Islet of Langerhans (tissue), 1 donor: ENCODE results near the gene COL24A1.
"Not testable (repeated sequence)": the region's sequence is repeated elsewhere in the genome, so short reads cannot be mapped to it uniquely, and the experiment has no call there.

Source experiments
- FAIRE-seq: peaks from one replicate; lab custom pipeline; 2011; peaks lifted over from hg19 to GRCh38; lab: Jason Lieb, UNC

COL24A1 gene

DNA sequence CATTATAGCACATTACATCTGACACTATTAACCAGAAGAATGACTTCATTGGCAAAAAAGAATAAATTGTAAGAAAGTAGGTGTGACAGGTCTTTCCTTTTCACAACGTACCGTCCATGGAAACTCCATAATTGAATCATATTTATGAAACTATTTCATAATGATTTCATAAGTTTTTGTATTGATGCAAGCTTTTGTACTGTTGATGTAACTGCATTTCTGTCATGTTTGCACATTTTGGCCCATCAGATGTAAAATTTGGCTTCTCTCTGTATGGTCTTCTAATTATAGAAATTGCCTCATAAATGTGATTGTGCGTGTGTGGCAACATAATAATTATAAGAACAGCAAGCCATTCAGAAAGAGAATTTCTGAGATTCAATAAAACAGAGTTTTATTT lies 267.7 kb downstream of the COL24A1 start:
- no peak for FAIRE-seq

DNA sequence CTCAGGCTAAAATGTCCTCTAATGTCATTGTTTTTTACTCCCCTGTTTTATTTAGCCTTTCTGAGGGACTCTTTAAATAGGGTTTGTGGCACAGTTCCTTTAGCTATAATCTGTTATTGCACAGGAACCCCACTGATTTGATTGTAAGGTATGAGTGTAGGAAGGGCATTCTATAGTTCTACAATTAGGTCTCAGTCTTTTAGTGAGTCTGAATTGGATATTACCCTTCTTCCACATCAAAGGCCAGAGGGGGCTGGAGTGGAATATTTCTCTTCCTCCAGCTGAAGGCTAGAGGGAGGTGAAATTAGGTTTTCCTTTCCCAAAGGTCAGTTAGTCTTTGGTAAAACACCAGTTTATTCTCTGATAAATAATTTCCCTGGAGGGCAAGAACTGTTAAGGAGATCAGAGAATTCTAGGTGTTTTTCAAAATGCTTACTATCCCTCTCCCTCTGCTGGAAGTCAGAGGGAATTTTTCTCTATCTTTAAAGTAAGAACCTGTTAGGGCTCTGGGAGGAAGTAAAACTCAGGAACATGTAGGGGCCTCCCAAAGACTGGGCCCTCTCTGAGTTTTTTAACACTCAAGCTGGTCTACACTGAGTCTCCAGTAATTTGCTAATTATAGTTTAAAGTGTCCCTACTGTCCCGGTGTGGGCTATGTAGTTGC lies 272.1 kb downstream of the COL24A1 start:
- FAIRE-seq = no peak

DNA sequence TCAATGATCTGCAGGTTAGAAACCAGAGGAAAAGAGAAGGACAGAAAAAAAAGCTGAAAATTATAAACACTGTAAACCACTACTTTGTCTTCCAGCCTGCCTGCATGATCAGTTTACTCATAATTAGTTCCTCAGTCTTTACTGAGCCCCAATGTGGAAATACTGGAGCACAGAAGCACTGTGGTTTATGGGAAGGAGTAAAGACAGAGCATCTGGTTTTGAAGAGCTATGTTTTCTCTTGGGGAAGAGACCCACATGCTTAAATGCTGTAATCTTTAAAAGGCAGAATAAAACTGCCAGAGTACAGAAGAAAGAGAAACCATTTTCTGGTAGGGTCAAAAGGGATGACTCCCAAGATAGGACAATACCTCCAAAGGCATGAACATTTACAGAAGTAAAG lies 289.4 kb downstream of the COL24A1 start:
- FAIRE-seq = no peak

DNA sequence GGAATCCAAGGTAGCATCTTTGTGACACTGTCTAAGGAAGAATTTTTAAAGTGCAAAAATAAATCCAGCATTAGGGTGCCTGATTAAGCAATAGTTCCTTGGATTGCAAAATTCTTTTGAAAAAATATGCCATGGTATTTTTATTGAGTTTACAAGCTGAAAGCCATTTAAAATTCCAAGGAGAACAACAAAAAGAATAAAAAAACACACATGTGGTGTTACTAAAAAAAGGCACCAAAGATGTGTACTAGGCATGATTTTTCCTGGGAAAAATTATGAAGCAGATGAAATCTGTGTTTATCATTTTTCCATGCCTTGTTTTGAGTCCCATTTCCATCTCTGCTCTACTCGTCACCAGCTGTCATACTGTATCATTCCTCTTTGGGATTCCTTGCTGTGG lies 291.4 kb downstream of the COL24A1 start:
- FAIRE-seq = no peak

DNA sequence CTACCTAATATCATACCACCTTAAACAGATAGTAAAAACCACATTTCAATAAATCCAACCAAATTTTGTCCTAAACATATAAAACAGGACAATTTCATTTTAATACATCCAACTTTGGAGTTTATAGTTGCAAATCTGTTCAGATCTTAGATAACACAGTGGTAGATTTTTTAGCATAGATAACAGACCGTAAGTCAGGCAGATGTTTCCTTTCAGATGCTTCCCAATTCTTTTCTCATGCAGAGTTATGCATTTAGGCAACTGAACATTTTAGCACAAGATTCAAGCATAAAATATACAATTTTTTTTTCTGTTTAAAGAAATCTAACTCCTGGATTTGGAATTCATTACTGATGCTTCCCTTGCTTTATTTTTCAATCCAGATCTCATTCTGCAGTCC lies 291.8 kb downstream of the COL24A1 start:
- FAIRE-seq = no peak

DNA sequence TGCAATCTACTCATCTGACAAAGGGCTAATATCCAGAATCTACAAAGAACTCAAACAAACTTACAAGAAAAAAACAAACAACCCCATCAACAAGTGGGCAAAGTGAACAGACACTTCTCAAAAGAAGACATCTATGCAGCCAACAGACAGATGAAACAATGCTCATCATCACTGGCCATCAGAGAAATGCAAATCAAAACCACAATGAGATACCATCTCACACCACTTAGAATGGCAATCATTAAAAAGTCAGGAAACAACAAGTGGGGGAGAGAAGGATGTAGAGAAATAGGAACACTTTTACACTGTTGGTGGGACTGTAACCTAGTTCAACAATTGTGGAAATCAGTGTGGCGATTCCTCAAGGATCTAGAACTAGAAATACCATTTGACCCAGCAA lies 292.9 kb downstream of the COL24A1 start:
- not testable (repeated sequence) for FAIRE-seq

DNA sequence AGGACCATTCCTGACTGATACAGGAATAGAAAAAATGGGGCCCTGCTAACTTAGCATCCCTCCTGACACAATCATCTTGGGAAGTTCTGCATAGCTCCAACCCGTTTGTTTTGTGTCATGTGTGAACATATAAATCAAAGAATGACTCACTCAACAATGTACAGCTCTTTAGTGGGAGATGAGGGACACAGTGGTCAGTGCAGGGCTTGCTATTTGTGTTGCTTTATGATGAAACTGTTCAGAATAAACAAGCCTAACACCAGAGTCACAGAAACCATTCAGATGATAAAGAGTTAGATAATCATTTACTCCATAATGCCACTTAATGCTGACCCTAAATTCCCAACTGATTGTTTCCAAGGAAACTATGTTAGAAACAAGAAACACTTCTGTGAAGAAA lies 294.1 kb downstream of the COL24A1 start:
- no peak for FAIRE-seq

DNA sequence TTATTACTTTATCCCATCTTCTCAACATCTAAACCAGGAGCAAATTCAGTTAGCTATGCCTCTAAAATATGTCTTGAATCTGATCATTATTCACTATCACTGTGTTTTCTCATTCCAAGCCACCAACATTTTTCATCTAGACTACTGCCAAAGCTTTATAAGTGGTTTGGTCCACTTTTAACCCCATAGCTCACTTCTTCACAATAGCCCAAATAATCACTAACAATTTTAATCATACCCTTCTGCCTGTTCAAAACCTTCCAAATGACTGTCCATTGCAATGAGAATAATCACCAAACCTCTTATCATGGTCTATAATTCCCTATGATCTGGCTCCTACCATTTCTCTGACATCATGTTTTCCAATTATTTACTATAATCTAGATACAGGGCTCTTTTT lies 298.6 kb downstream of the COL24A1 start:
- no peak for FAIRE-seq

DNA sequence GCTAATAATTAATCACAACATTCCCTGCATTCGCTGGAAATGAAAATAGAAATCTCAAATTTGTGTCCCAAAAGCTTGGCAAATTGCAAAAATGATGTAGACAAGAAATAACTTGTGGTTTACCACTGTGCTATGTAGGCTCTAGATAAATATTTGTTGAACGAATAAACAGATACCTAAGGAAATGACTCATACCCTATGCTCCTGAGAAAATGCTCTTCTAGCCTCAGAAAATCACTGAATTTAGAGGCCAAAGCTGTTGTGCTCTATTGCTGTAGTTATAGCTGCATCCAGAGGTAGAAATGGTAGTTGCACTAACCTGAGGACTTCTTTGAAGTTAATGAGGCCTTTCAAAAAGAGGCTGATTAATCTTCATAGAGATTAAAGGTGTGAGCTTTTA lies 306.3 kb downstream of the COL24A1 start:
- FAIRE-seq = no peak

DNA sequence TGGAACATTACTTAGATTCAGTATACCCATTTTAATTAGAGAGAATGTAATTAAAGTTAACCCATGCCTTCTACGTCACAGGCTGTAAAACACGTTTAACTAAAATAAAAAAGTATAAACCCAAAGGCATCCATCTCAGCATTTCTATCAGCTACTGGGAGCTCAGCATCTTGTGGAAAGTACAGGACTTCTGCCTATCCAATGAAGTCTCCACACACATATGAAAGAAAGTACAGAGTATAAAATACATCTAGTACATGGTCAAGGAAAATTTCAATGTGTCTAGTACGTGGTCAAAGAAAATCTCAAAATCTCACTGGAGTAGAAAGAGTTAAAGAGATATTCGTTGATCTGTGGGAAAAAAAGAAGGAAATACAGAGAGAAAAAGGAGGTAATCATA lies 306.9 kb downstream of the COL24A1 start:
- no peak for FAIRE-seq

DNA sequence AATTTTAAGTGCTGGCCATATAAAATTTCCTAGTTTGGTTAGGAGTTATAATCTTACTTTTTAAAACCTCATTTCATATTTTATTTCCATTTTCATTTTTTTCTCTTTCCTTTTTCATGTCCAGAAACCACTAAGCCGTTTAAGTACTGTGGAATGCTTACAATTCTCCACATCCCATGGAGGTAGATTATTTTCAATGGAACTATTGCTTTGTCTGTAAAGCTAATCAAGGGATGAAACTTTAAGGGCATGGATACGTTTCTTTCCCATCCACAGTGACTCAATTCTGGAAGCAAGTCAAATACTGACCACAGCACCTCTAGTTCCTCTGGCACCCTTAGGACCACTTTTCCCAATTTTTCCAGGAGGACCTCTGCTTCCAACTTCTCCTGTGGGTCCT lies 309.2 kb downstream of the COL24A1 start:
- no peak for FAIRE-seq

DNA sequence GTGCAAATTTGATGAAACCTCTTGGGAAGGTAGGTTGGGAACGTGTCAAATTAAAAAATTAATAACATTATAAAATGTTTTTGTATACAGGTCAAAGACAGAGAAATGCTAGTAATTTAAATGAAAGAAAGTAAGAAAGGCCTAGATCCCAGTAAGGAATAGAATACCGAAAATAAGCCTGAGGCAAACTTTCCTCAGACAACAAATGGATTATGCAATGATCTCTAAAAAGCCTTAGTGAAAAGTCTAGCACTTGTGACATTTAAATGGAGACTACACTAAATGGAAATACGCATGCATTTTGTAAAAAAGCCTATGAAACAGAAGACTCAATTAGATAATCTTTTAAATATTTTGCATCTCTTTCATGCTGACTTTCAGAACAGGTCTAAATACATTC lies 309.9 kb downstream of the COL24A1 start:
- no peak for FAIRE-seq

DNA sequence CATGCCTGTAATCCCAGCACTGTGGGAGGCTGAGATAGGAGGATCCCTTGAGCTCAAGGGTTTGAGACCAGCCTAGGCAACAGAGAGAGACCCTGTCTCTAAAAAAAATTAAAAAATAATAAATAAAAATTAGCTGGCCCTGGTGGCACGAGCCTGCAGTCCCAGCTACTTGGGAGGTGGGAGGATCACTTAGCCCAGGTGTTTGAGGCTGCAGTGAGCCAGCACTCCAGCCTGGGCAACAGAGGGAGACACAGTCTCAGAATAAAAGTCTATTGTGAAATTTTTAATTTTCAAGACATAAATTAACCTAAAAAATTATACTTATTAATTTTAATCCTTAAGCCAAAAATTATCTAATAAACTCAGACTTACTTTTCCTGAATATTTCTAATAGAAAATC lies 317.1 kb downstream of the COL24A1 start:
- no peak for FAIRE-seq

DNA sequence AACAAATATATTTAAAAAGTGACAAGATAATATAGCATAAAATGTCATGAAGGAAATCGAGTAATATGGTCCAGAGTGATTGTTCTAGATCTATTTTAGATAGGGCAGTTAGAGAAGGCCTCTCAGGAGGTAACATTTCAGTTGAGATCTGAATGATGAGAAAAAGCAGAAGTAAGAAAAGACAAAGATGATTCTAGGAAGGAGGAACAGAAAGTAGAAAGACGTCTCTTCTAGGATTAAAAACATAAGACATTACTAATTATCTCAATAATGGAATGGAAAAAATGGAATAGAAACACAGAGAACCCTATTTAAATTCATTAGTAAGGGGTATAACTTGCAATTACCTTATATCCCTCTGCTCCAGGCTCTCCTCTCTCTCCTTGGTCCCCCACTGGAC lies 318.3 kb downstream of the COL24A1 start:
- FAIRE-seq = no peak

DNA sequence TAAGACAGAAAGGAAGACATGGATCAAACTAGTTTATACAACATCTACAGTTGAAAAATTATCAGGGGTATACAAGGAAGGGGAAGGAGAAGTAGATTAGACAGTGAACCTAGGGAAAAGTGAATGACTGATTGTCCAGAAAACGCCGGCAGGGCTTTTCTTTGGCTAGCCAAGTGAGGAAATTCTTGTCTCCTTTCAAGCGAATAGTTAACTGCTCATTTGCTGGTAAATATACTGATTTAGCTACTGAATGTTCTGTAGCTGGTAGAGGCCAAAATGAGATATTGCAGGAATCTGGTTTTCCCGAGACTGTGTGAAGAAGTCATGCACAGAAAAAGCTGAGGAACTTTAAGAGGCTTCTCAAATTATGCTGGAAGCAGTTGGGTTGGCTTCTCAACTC lies 319.8 kb downstream of the COL24A1 start:
- no peak for FAIRE-seq

DNA sequence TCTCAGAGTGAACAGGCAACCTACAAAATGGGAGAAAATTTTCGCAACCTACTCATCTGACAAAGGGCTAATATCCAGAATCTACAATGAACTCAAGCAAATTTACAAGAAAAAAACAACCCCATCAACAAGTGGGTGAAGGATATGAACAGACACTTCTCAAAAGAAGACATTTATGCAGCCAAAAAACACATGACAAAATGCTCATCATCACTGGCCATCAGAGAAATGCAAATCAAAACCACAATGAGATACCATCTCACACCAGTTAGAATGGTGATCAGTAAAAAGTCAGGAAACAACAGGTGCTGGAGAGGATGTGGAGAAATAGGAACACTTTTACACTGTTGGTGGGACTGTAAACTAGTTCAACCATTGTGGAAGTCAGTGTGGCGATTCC lies 323.4 kb downstream of the COL24A1 start:
- not testable (repeated sequence) for FAIRE-seq

DNA sequence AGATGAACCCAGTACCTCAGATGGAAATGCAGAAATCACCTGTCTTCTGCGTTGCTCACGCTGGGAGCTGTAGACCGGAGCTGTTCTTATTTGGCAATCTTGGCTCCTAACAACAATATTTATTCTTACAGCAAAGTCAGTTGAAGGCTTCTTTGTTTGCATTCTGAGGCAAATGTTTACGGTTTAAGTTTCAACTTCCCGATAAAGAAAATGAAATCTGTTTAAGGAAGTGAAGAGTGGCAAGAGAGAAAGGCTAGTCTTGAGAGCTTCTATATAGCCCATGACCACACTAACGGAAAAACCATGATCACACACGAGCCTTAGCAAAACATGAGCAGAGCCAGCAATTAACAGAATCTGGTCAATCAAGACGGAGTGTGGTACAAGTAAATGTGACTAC lies 325.7 kb downstream of the COL24A1 start:
- FAIRE-seq = no peak

DNA sequence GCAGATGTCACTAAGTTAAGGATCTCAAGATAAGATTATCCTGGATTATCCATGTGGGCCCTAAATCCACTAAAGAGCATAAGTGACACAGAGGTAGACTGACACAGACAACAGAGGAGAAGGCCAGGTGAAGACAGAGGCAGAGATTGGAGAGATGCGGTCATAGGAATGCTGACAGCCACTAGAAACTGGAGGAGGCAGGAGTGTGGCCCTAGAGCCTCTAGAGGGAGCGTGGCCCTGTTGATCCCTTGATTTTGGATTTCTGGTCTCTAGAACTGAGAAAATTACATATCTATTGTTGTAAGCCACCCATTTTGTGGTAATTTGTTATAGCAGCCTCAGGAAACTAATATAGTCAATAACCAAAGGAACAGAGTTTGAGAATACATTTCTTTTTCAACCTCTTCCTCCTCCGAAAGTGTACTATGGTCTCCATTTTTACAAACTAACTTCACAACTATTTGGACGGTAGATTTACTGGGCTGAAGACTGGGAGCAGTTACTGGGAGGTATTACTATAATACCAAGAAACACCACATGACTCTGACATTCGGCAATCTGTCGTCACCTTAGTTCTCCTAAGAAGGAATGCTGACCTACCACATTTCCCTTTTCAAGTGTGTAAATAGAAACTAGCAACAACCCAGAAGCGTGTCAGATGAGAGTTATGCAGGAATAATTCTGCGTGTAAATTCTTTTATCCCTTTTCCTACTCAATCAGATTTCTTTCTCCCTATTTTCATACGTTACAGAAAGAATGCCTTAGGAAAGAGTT lies 332.3 kb downstream of the COL24A1 start:
- FAIRE-seq = no peak

DNA sequence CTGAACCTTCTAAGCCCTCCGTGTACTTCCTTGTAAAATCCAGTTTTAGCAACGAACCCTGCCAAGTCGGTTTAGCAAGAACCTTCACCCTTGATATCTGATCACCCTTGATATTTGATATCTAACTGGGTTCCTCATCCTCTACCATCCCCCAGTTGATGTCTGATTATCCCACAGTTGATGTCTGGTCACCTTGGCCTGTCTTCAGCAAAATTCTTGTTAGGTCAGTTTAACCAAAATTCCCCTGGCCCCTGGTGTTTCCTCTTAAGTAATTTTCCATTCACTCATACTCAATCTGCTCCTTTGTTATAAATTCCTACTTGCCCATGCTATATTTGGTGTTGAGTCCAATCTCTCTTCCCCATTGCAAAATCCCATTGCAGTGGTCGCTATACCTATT lies 333.9 kb downstream of the COL24A1 start:
- no peak for FAIRE-seq

DNA sequence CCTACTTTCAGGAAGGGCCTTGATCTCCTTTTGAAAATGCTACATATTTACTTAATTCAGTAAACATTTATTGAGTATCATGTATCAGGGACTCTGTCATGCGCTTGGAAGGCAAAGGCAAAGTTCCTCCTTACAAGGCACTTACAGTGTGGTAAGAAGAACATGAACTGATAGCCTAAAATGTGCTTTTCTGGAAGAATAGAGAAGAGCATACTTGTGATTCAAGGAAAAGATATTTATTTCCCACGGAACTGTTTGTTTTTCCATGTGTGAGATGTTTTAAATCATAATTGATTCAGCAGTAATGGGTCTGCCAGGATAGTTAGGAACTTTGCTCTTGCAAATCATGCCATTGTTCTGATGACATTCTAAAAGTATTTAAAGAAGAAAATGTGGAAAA lies 338.2 kb downstream of the COL24A1 start:
- no peak for FAIRE-seq

DNA sequence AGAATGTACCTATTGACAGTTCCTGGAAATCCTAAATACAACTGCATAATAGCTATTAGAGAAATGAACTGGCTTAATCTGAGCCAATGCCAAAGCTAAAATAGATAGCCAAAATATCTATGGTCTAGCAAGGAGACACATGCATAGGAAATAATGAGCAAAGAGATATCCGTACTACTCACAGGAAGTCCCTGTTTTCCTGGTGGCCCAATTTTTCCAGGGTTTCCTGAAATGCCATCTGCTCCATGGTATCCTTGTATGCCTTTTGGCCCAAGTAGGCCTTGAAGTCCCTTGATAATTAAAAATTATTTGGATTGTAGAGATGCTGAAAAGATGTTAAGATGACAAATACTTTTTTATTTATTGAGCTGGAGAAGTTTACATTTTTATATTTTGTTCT lies 340.0 kb downstream of the COL24A1 start:
- FAIRE-seq = no peak

DNA sequence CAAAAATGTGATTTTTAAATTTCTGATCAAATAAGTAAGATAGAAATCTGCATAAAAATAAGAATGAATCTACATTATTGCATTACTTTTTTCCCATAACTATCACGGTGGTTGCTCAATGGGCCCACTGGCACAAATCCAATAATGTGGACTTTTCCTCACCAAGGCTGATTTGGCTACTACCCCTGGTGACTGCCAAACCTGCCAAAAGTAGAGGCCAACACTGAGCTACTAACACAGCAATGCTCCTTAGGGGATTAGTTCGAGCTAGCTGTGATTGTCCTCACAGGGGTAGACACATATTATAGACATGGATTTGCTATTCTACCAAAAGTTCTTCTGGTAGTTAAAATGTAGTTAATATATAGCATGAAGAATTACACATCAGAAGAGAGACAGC lies 340.7 kb downstream of the COL24A1 start:
- no peak for FAIRE-seq

DNA sequence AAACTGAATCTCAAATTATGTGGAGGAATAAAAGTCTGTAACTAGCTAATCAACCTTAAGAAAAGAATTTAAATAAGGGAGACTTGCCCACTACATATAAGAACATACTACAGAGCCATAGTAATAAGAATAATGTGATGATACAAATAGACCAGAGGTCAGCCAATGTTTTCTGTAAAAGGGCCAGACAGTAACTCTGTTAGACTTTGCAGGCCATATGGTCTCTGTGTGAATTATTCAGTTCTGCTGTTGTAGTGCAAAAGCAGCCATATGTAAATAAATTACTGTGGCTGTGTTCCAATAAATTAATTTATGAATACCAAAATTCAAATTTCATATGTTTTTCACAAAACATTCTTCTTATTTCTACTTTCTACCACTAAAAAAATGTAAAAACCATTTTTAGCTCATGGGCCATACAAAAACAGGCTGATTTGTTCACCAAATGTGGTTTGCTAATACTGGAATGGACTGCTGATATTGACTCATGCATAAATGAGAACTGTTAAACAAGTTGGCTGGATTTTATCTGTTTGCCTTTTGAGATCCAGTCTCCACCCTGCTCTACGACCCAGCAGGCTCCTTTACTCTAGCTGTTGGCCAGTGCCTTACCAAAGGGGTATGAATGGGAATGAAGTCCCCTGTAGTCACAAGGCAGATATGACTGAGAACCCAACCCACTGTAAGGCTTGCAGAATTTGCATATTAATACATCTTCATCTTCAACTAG lies 350.2 kb downstream of the COL24A1 start:
- no peak for FAIRE-seq

DNA sequence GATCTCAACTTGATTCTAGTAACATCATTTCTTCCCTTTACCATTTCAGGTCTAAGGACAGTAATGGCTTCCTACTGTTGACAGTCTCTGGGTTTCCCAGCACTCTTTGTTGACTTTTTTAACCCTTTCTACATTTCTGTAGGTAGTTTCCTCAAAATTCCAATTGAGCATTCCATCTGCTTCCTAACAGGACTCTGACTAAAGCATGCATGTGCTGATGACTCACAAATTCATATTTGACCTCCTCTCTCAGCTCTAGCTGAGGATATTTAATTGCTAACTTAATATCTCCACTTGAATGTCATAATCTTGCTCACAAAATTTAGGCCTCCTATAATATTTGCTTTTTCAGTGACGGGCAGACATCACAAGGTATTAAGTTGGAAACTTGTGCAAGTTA lies 355.1 kb downstream of the COL24A1 start:
- no peak for FAIRE-seq
